ENCODE measurements around the gene ALDH1B1. TPM values are rescaled to one million over a fixed set of nuclear protein-coding genes. Genes with fewer than 3 reads are reported as not detected.

The ALDH1B1 gene
- total RNA-seq, 2 experiments from 2014 or later: 8.9 to 10.1 TPM

DNA sequence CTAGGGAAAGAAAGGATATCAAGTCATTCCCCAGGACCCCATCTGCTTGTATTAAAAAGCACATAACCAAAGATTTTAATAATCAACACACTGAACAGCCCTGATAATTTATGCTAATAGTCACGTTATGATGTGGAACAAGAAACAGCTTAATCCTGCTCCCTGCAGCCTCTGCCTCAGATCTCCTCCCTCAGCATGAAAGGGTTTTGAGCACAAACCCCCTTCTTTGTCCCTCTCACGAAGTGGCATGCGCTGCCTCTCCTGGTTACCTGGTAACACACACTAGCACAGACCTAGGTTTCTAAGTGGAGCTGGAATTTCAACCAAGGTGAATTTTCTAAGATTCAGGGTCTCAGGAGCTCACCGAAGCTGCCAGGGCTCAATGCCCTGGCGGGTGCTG, 26.7 kb downstream of the ALDH1B1 start:
- no peak overlapping the region for H3K4me3 Mint-ChIP-seq
- H3K27ac Mint-ChIP-seq: no peak overlapping the region
- peaks cover 34% of the 10 kb centered on the region for H3K27me3 Mint-ChIP-seq
- ATAC-seq (ENCODE audit: low read depth) (no peak), DNase-seq (no peak)
- POLR2A ChIA-PET: no interaction called here
- H3K36me3 Mint-ChIP-seq: no peaks in the 10 kb centered on the region
- H3K4me1 Mint-ChIP-seq: no peaks in the 10 kb centered on the region
- no peaks in the 10 kb centered on the region for H3K9me3 Mint-ChIP-seq

DNA sequence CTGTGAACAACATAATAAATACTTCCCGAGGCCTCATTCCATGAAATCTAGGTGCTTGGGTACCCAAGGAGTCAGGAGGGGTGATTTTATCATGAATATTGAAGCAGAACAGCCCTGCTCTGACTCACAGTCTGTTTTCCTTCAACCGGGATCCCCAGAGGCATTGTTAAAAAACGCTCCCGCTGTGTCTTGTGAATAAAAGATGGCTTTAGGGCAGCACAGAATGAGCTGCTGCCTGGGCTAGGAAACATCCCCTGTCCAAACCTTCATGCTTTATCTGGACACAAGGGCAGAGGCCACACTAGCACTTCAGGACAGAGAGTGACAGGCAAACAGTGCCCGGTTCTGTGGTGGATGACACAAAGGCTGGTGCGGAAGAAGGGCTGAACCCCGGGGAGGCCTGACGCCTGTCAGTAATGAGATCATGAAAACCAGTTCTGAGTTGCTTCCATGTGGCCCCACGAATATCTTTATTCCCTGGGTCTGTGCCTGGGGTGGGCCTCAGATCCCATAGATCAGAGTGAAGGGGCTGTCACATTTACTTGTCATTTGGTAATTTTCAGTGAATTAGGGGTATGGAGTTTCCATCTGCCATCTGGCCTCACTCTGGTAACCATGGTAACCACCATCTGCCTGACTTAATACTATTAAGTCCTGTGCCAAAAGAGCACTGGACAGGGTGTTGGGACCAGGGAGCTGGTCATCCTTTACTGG, 29.2 kb downstream of the ALDH1B1 start:
- H3K4me1 Mint-ChIP-seq: no peaks in the 10 kb centered on the region
- no peak for ATAC-seq (ENCODE audit: low read depth)
- no peak overlapping the region for H3K4me3 Mint-ChIP-seq
- peaks cover 46% of the 10 kb centered on the region for H3K27me3 Mint-ChIP-seq
- no peaks in the 10 kb centered on the region for H3K36me3 Mint-ChIP-seq
- POLR2A ChIA-PET: no interaction called here
- H3K27ac Mint-ChIP-seq: no peak overlapping the region
- DNase-seq: no peak
- H3K9me3 Mint-ChIP-seq: no peaks in the 10 kb centered on the region

DNA sequence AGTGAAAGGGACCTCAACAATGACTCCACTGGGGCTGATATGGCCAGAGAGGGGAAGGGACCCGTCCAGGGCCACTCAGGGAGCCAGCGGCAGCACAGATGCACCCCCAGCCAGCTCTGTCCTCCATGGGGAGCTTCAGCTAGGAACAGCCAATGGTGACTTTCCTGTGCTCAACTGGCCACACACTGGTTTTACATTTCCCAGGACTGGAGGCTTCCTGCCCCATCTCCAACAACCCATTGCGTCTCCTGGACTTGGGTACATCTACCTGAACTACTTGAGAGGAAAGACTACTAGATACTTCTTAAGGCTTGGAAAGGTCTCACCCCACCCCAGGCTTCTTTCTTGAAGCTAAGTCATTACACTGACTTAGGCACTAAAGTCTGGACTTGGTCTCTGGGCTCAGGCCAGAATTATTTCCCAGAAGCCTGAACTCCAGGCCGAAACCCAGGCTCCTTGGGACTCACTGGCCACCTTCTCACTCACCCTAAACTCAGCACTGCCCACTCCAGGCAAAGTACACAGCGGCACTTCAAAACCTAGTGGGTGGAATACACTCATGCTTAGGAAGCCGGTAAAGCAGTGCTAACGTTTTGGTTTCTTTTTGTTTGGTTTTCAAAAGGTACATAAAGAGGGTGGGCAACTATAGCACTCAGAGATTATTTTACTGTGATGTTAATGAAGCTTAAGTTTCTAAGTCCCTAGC, 30.2 kb downstream of the ALDH1B1 start:
- Mint-ChIP-seq H3K4me3 (no peak overlapping the region), H3K36me3 (no peaks in the 10 kb centered on the region), H3K27ac (no peak overlapping the region), H3K9me3 (no peaks in the 10 kb centered on the region), H3K4me1 (no peaks in the 10 kb centered on the region), H3K27me3 (peaks cover 54% of the 10 kb centered on the region)
- POLR2A ChIA-PET: no interaction called here
- no peak for DNase-seq
- ATAC-seq (ENCODE audit: low read depth): no peak

DNA sequence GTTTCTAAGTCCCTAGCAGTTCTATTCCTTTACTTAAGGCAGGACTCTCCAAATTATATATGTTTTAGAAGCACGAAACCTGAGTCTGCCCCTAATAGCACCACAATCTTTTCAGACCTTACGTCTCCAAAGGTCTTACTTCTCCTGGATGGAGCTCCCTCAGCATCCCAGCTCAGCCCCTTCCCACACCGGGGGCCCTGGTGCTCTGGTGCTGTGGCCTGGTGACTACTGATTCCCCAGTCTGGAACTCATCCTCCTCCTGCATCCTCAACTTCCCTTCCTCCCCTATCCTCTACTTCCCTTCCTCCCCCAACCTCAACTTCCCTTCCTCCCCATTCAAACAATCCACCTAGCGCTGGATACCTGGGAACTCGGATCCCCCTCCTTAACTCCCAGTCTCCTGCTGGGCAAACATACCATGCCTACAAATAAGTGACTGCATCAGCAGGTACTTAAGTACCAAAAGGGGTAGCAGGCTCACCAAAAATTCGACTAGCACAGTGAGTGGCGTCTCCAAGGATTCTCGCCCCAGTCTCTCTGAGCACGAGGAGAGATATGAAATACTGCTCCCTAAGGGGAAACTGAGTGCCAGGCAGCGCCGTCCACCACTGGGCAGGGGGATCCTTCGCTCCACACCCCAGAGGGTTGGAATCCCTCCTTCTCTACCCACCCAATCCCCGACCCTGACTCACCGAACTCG, 30.9 kb downstream of the ALDH1B1 start:
- H3K9me3 Mint-ChIP-seq: no peaks in the 10 kb centered on the region
- H3K4me1 Mint-ChIP-seq: no peaks in the 10 kb centered on the region
- H3K4me3 Mint-ChIP-seq: peak overlapping the region; percentile 16
- H3K36me3 Mint-ChIP-seq: no peaks in the 10 kb centered on the region
- ATAC-seq (ENCODE audit: low read depth) (no peak), DNase-seq (no peak)
- no peak overlapping the region for H3K27ac Mint-ChIP-seq
- H3K27me3 Mint-ChIP-seq: peaks cover 58% of the 10 kb centered on the region
- POLR2A ChIA-PET: no interaction called here

DNA sequence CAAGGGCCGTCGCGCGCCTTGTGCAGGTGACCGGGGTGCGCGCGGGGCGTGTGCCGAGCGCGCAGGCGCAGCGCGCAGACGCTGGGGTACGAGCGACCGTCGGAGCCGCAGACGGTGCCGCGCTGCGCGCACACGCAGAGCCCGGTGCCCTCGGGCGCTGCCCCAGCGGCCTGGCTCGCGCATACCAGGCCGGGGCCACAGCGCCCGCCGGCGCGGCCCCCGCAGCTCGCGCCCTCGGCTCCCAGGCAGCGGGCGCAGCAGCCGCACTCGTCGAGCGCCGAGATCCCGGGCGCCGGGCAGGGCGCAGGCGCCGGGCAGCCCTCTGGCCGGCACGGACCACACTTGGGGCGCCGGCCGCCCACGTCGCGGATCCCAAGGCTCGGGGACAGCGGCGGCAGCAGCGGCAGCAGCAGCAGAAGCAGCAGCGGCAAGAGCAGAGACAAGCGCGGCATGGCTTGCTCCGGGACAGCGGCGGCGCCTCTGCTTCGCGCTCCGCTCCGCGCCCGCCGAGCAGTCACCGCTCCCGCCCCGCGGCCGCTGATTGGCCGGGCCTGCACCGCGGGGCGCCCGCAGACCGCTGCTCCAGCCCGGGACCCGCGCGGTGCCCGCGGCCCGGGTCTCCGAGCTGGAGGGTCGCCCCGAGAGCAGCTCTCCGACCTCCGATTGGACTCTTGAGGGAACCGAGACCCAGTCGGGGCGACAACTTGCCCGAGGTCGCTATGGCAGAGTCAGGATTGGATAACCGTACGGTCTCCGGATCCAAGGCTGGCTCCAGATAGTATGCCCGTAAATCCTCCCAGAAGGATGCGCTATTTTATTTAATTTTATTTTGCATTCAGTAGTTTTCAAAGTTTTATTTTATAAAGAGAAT, 31.7 kb downstream of the ALDH1B1 start, which contains the start of gene IGFBPL1:
TSS of gene IGFBPL1 (minus strand) at position 482 of the 871 bp plus-strand sequence. CDS start at position 452, 30 bp downstream.
- DNase-seq (peak; percentile 41), ATAC-seq (ENCODE audit: low read depth) (peak; percentile 68)
- POLR2A ChIA-PET: no interaction called here
- H3K36me3 Mint-ChIP-seq: no peaks in the 10 kb centered on the region
- peak within 1 kb of the TSS; percentile 16 for H3K4me3 Mint-ChIP-seq
- H3K27ac Mint-ChIP-seq: no peak within 1 kb of the TSS
- peaks cover 60% of the 10 kb centered on the region for H3K27me3 Mint-ChIP-seq
- H3K9me3 Mint-ChIP-seq: no peaks in the 10 kb centered on the region
- no peaks in the 10 kb centered on the region for H3K4me1 Mint-ChIP-seq

DNA sequence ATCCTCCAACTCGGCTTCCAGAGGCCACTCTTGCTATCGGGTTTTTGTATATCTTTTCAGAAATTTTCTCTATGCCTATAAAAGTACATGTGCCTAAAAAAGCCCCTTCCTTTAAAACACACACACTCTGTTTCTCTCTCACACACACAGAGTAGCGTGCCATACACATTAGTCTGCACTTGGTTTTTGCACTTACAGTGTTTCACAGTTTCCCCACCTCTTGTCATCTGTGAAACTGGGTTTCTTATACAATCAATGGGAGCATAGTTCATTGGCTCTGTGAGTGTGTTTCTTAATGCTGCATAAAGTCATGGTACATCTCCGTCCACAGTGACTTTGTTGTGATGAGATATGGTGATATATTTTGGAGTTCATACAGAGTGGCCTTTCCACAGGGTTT, 32.4 kb downstream of the ALDH1B1 start:
- Mint-ChIP-seq H3K27me3 (peaks cover 57% of the 10 kb centered on the region), H3K4me3 (no peak overlapping the region), H3K4me1 (no peaks in the 10 kb centered on the region), H3K36me3 (no peaks in the 10 kb centered on the region), H3K27ac (no peak overlapping the region), H3K9me3 (no peaks in the 10 kb centered on the region)
- ATAC-seq (ENCODE audit: low read depth) (no peak), DNase-seq (no peak)
- POLR2A ChIA-PET: no interaction called here

DNA sequence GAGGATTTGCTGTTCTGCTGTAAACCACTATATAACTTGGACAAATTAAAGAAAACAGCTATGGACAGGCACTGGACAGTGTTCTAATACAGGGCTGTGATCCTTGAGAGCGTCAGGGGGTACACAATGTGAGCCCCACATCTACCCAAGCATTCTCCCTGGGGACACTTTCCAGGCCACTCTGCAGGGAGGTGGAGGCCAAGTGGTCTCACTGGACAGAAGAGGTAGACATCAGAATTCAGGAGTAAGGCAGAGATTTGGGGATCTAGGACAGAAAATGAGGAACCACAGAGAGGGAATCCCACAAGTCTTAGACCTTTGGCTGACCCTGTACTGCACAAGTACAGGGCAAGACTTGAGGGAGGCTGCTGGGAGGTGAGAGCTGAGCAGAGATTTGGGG, 35.6 kb downstream of the ALDH1B1 start:
- H3K27me3 Mint-ChIP-seq: peaks cover 40% of the 10 kb centered on the region
- H3K4me3 Mint-ChIP-seq: no peak overlapping the region
- H3K4me1 Mint-ChIP-seq: peaks cover 9% of the 10 kb centered on the region
- DNase-seq (no peak), ATAC-seq (ENCODE audit: low read depth) (no peak)
- no peaks in the 10 kb centered on the region for H3K36me3 Mint-ChIP-seq
- no peak overlapping the region for H3K27ac Mint-ChIP-seq
- H3K9me3 Mint-ChIP-seq: no peaks in the 10 kb centered on the region
- POLR2A ChIA-PET: no interaction called here

DNA sequence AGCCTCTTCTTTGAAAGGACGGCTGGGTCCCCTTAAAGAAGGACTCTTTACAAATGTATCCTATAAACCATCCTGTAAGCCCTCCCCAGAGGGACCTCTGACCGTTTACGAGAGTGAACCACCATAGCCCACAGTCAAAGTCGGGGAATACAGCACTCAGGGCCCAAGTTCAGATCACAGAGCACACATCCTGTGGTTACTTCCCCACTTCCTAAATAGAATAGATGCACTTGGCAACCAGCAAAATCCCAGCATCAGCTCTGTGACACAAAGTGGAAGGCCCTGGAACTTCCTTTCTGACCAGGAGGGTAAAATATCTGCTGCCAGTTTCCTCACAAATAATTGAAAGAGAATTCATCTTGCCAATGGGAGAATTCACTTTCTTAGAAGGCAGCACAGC, 38.6 kb downstream of the ALDH1B1 start:
- Mint-ChIP-seq H3K27me3 (peaks cover 20% of the 10 kb centered on the region), H3K4me1 (peaks cover 9% of the 10 kb centered on the region), H3K9me3 (no peaks in the 10 kb centered on the region), H3K36me3 (no peaks in the 10 kb centered on the region), H3K4me3 (no peak overlapping the region), H3K27ac (no peak overlapping the region)
- POLR2A ChIA-PET: no interaction called here
- no peak for DNase-seq
- no peak for ATAC-seq (ENCODE audit: low read depth)

DNA sequence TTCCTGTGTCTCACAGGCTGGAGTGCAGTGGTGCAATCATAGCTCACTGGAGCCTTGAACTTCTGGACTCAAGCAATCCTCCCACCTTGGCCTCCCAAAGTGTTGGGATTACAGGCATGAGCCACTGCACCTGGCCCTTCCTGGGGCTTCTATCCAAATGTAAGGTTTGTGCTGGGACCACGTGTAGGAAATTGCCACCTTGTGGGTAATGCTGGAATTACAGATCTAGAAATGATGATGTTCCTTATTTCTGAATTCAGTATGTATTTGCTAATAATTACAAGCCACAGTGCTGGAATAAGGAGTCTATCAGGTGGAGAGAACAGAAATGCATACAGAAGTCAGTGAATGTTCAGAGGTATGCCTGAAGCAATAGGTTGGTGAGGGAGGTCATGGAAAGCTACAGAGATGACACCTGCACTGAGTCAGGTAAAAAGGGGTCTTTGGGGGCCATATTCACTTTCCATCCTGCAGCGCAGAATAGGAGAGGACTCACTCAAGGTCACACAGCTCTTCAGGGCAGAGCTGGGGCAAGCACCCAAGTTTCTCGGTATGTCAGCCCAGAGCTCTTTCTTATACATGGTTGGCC, 40.5 kb downstream of the ALDH1B1 start:
- no peak for ATAC-seq (ENCODE audit: low read depth)

DNA sequence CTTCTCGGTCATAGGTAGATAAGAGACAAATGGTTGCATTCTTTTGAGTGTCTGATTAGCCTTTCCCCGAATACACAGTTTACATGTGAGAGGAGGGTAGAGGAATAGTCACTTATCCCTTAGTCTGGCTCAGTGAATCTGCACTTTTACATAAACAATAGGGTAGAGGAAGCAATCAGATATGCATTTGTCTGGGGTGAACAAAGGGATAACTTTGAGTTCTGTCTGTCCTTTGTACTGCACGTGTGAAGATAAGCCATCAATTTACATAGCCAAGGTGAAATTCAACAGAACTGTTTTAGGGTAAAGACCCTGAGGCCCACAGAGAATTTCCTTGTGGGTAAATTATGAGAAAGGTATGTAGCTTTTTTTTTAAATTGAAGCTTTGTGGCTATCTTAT, 41.9 kb downstream of the ALDH1B1 start:
- POLR2A ChIA-PET: no interaction called here
- H3K27me3 Mint-ChIP-seq: peaks cover 6% of the 10 kb centered on the region
- H3K9me3 Mint-ChIP-seq: no peaks in the 10 kb centered on the region
- peaks cover 9% of the 10 kb centered on the region for H3K4me1 Mint-ChIP-seq
- ATAC-seq (ENCODE audit: low read depth): no peak
- DNase-seq: no peak
- H3K36me3 Mint-ChIP-seq: no peaks in the 10 kb centered on the region
- H3K27ac Mint-ChIP-seq: no peak overlapping the region
- no peak overlapping the region for H3K4me3 Mint-ChIP-seq

More for the DNA sequence above, 40.5 kb downstream of the ALDH1B1 start:
- POLR2A ChIA-PET: no interaction called here
- peaks cover 9% of the 10 kb centered on the region for H3K27me3 Mint-ChIP-seq
- DNase-seq: no peak
- H3K27ac Mint-ChIP-seq: no peak overlapping the region
- H3K4me3 Mint-ChIP-seq: no peak overlapping the region
- no peaks in the 10 kb centered on the region for H3K36me3 Mint-ChIP-seq
- H3K9me3 Mint-ChIP-seq: no peaks in the 10 kb centered on the region
- H3K4me1 Mint-ChIP-seq: peaks cover 9% of the 10 kb centered on the region

DNA sequence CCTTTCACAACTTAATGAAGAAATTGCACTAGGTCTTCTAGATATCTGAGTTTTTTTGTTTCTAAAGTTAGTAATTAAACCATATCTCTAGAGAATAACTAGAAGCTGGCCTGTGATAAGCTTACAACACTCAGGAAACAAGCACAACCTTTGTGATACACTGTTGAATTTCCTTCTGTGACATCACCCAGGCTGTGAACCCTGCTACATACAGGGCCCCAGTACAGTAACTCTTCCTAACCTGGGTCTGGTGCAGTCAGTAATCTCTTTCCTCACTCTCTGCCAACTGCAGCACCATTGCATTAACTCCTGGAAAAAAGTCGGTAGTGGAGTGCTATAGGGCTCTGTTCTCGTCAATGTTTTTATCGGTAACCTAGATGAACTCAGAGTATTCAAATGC, 42.4 kb downstream of the ALDH1B1 start:
- no peaks in the 10 kb centered on the region for H3K36me3 Mint-ChIP-seq
- DNase-seq (no peak), ATAC-seq (ENCODE audit: low read depth) (no peak)
- H3K9me3 Mint-ChIP-seq: no peaks in the 10 kb centered on the region
- H3K4me3 Mint-ChIP-seq: no peak overlapping the region
- peaks cover 9% of the 10 kb centered on the region for H3K4me1 Mint-ChIP-seq
- H3K27me3 Mint-ChIP-seq: peaks cover 6% of the 10 kb centered on the region
- no peak overlapping the region for H3K27ac Mint-ChIP-seq
- POLR2A ChIA-PET: no interaction called here

DNA sequence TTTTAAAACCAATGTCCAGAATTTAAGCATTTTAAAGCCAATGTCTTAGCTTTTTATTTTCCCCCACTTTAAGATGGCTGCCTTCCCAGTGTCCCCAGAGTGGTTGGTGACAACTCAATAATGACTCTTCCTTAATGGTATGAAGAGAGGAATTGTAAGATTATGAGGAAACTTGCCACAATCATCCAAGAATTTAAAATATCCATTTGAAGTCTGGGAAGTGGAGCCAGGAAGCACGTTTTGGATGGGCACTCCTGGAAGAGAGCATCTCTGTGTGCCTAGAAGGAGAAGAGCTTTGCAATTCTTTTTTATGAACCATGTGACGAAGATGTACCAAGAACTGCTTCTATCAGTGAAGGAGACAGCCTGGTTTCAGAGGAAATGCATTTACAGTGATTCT, 43.0 kb downstream of the ALDH1B1 start:
- Mint-ChIP-seq H3K4me3 (no peak overlapping the region), H3K27me3 (peaks cover 6% of the 10 kb centered on the region), H3K27ac (no peak overlapping the region), H3K36me3 (no peaks in the 10 kb centered on the region), H3K9me3 (no peaks in the 10 kb centered on the region), H3K4me1 (peaks cover 9% of the 10 kb centered on the region)
- DNase-seq: no peak
- ATAC-seq (ENCODE audit: low read depth): no peak
- POLR2A ChIA-PET: no interaction called here

DNA sequence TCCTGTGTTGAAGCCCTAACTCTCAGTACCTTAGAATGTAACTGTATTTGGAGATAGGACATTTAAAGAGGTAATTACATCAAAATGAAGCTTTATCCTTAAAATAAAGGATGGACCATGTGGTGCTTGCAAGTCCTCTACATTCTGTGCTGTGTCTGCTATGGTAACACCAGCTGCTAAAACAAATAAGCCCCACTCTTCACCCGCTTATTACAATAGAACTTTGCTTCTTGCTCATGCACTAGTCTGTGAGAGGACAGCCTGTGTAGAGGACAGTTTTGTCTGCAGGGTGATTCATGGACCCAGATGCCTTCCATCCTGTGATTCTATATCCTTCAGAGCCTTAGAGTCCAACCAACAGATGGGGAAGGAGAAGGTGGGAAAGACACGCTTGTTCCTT, 44.2 kb downstream of the ALDH1B1 start:
- ATAC-seq (ENCODE audit: low read depth) (no peak), DNase-seq (no peak)
- no peaks in the 10 kb centered on the region for H3K27me3 Mint-ChIP-seq
- H3K27ac Mint-ChIP-seq: no peak overlapping the region
- no peaks in the 10 kb centered on the region for H3K36me3 Mint-ChIP-seq
- H3K4me3 Mint-ChIP-seq: no peak overlapping the region
- no peaks in the 10 kb centered on the region for H3K9me3 Mint-ChIP-seq
- POLR2A ChIA-PET: no interaction called here
- H3K4me1 Mint-ChIP-seq: no peaks in the 10 kb centered on the region

Measured in activated naive CD8-positive, alpha-beta T cell treated with anti-CD3 and anti-CD28 coated beads, Interleukin-2, amount 10 ng/mL, durations not matched to agents 7 days and 5 days (primary cell).